ENCODE data around the gene ARAP2. TPM values are rescaled to one million over a fixed set of nuclear protein-coding genes. Genes with fewer than 3 reads are reported as not detected.

ARAP2 gene
- total RNA-seq, 6 experiments from 2014 or later, result not detected

- no peaks in the 10 kb centered on the region for H3K4me1 Mint-ChIP-seq (ENCODE audit: low read depth)
- no peaks in the 10 kb centered on the region for H3K36me3 Mint-ChIP-seq (ENCODE audit: low read depth)
- no peaks in the 10 kb centered on the region for H3K9me3 Mint-ChIP-seq
- H3K27me3 Mint-ChIP-seq (ENCODE audit: insufficient read depth), result no peaks in the 10 kb centered on the region
- no peak for DNase-seq
- TF ChIP-seq CTCF (IDR thresholded peaks at IDR 0.05), result no peak
- no peak overlapping the region for H3K27ac Mint-ChIP-seq
- H3K4me3 Mint-ChIP-seq, result no peak overlapping the region
Measured at GRCh38 chr4:36079666-36080065, 164.6 kb downstream of the ARAP2 start.

- Mint-ChIP-seq H3K4me1 (ENCODE audit: low read depth) (no peaks in the 10 kb centered on the region), H3K27me3 (ENCODE audit: insufficient read depth) (no peaks in the 10 kb centered on the region), H3K4me3 (no peak overlapping the region), H3K36me3 (ENCODE audit: low read depth) (no peaks in the 10 kb centered on the region), H3K27ac (no peak overlapping the region), H3K9me3 (peaks cover 5% of the 10 kb centered on the region; the same call in 1 of the 2 replicates)
- DNase-seq, result no peak
- TF ChIP-seq CTCF (IDR thresholded peaks at IDR 0.05), result no peak
Measured at GRCh38 chr4:36078319-36078718, 166.0 kb downstream of the ARAP2 start.

- Mint-ChIP-seq H3K36me3 (ENCODE audit: low read depth) (no peaks in the 10 kb centered on the region), H3K9me3 (peaks cover 18% of the 10 kb centered on the region), H3K27ac (no peak overlapping the region), H3K4me3 (no peak overlapping the region), H3K4me1 (ENCODE audit: low read depth) (no peaks in the 10 kb centered on the region), H3K27me3 (ENCODE audit: insufficient read depth) (no peaks in the 10 kb centered on the region)
- TF ChIP-seq CTCF (IDR thresholded peaks at IDR 0.05), result no peak
- DNase-seq, result no peak
Measured at GRCh38 chr4:36072529-36072928, 171.8 kb downstream of the ARAP2 start.

- H3K9me3 Mint-ChIP-seq, result peaks cover 20% of the 10 kb centered on the region
Measured at GRCh38 chr4:36067116-36067515, 177.2 kb downstream of the ARAP2 start.

GRCh38 chr4:36065274-36065871, 178.9 kb downstream of the ARAP2 start:
- Mint-ChIP-seq H3K27ac (no peak overlapping the region), H3K27me3 (ENCODE audit: insufficient read depth) (no peaks in the 10 kb centered on the region), H3K4me3 (no peak overlapping the region), H3K9me3 (peaks cover 34% of the 10 kb centered on the region), H3K36me3 (ENCODE audit: low read depth) (no peaks in the 10 kb centered on the region), H3K4me1 (ENCODE audit: low read depth) (no peaks in the 10 kb centered on the region)
- DNase-seq, result no peak
- no peak for TF ChIP-seq CTCF (IDR thresholded peaks at IDR 0.05)

More at GRCh38 chr4:36067116-36067515, 177.2 kb downstream of the ARAP2 start:
- DNase-seq, result no peak
- Mint-ChIP-seq H3K36me3 (ENCODE audit: low read depth) (no peaks in the 10 kb centered on the region), H3K4me3 (no peak overlapping the region), H3K4me1 (ENCODE audit: low read depth) (no peaks in the 10 kb centered on the region), H3K27me3 (ENCODE audit: insufficient read depth) (no peaks in the 10 kb centered on the region), H3K27ac (no peak overlapping the region)
- no peak for TF ChIP-seq CTCF (IDR thresholded peaks at IDR 0.05)
